Measurements from ENCODE around the gene GJB2.
A peak's percentile ranks its signal among the peaks of the same experiment; 100 is the strongest.
"Not testable (repeated sequence)": the region's sequence is repeated elsewhere in the genome, so short reads cannot be mapped to it uniquely, and the experiment has no call there.

GJB2 gene

GRCh38 chr13:20170921-20171320 lies 21.8 kb downstream of the GJB2 start:
- Mint-ChIP-seq H3K4me1 (ENCODE audit: low read depth) (peaks cover 10% of the 10 kb centered on the region), H3K27me3 (ENCODE audit: low read depth) (peaks cover 65% of the 10 kb centered on the region), H3K4me3 (no peak overlapping the region), H3K9me3 (no peaks in the 10 kb centered on the region), H3K27ac (no peak overlapping the region), H3K36me3 (ENCODE audit: low read depth) (no peaks in the 10 kb centered on the region)
- DNase-seq (ENCODE audit: low spot score) = no peak

GRCh38 chr13:20168396-20168795 lies 24.3 kb downstream of the GJB2 start:
- peaks cover 2% of the 10 kb centered on the region for H3K4me1 Mint-ChIP-seq (ENCODE audit: low read depth)
- H3K27me3 Mint-ChIP-seq (ENCODE audit: low read depth) = peaks cover 50% of the 10 kb centered on the region
- DNase-seq (ENCODE audit: low spot score) = no peak
- H3K9me3 Mint-ChIP-seq = no peaks in the 10 kb centered on the region
- no peak overlapping the region for H3K4me3 Mint-ChIP-seq
- no peaks in the 10 kb centered on the region for H3K36me3 Mint-ChIP-seq (ENCODE audit: low read depth)
- H3K27ac Mint-ChIP-seq = no peak overlapping the region

- H3K4me3 Mint-ChIP-seq = no peak overlapping the region
- no peaks in the 10 kb centered on the region for H3K9me3 Mint-ChIP-seq
- peaks cover 57% of the 10 kb centered on the region for H3K27me3 Mint-ChIP-seq (ENCODE audit: low read depth)
- no peak for DNase-seq (ENCODE audit: low spot score)
- H3K27ac Mint-ChIP-seq = no peak overlapping the region
- no peaks in the 10 kb centered on the region for H3K36me3 Mint-ChIP-seq (ENCODE audit: low read depth)
- peaks cover 8% of the 10 kb centered on the region for H3K4me1 Mint-ChIP-seq (ENCODE audit: low read depth)
Observed at GRCh38 chr13:20165417-20166257, 27.1 kb downstream of the GJB2 start.

- H3K27me3 Mint-ChIP-seq (ENCODE audit: low read depth) = peaks cover 59% of the 10 kb centered on the region
- DNase-seq (ENCODE audit: low spot score) = no peak
- H3K9me3 Mint-ChIP-seq = no peaks in the 10 kb centered on the region
- peaks cover 2% of the 10 kb centered on the region for H3K36me3 Mint-ChIP-seq (ENCODE audit: low read depth)
- no peak overlapping the region for H3K27ac Mint-ChIP-seq
- peaks cover 16% of the 10 kb centered on the region for H3K4me1 Mint-ChIP-seq (ENCODE audit: low read depth)
- peak overlapping the region; percentile 78 for H3K4me3 Mint-ChIP-seq
Observed at GRCh38 chr13:20161951-20162300, 30.8 kb downstream of the GJB2 start.

- Mint-ChIP-seq H3K4me3 (peak overlapping the region; percentile 78), H3K27me3 (ENCODE audit: low read depth) (peaks cover 59% of the 10 kb centered on the region), H3K27ac (no peak overlapping the region), H3K36me3 (ENCODE audit: low read depth) (peaks cover 2% of the 10 kb centered on the region), H3K9me3 (no peaks in the 10 kb centered on the region), H3K4me1 (ENCODE audit: low read depth) (peaks cover 16% of the 10 kb centered on the region)
- DNase-seq (ENCODE audit: low spot score) = peak; percentile 63
Observed at GRCh38 chr13:20161275-20161950, 31.3 kb downstream of the GJB2 start.

GRCh38 chr13:20160306-20161274 lies 32.1 kb downstream of the GJB2 start, which contains the start of gene GJA3:
Gene GJA3 (minus strand): TSS chr13:20161052. CDS start chr13:20143288, 17,764 bp downstream.
- peaks cover 2% of the 10 kb centered on the region for H3K36me3 Mint-ChIP-seq (ENCODE audit: low read depth)
- H3K27me3 Mint-ChIP-seq (ENCODE audit: low read depth) = peaks cover 55% of the 10 kb centered on the region
- H3K27ac Mint-ChIP-seq = peak within 1 kb of the TSS; percentile 49
- peak; percentile 53 for DNase-seq (ENCODE audit: low spot score)
- no peaks in the 10 kb centered on the region for H3K9me3 Mint-ChIP-seq
- H3K4me3 Mint-ChIP-seq = peak within 1 kb of the TSS; percentile 90
- H3K4me1 Mint-ChIP-seq (ENCODE audit: low read depth) = peaks cover 16% of the 10 kb centered on the region

GRCh38 chr13:20159646-20160305 lies 33.0 kb downstream of the GJB2 start:
- Mint-ChIP-seq H3K4me1 (ENCODE audit: low read depth) (peaks cover 16% of the 10 kb centered on the region), H3K27me3 (ENCODE audit: low read depth) (peaks cover 57% of the 10 kb centered on the region), H3K36me3 (ENCODE audit: low read depth) (peaks cover 2% of the 10 kb centered on the region), H3K4me3 (peak overlapping the region; percentile 90), H3K9me3 (no peaks in the 10 kb centered on the region), H3K27ac (peak overlapping the region; percentile 49)
- DNase-seq (ENCODE audit: low spot score) = no peak

GRCh38 chr13:20157151-20157796 lies 35.5 kb downstream of the GJB2 start:
- H3K27me3 Mint-ChIP-seq (ENCODE audit: low read depth) = peaks cover 60% of the 10 kb centered on the region
- no peak overlapping the region for H3K4me3 Mint-ChIP-seq
- DNase-seq (ENCODE audit: low spot score) = no peak

GRCh38 chr13:20156702-20157101 lies 36.0 kb downstream of the GJB2 start:
- Mint-ChIP-seq H3K9me3 (no peaks in the 10 kb centered on the region), H3K4me1 (ENCODE audit: low read depth) (peaks cover 11% of the 10 kb centered on the region), H3K4me3 (no peak overlapping the region), H3K27me3 (ENCODE audit: low read depth) (peaks cover 57% of the 10 kb centered on the region), H3K27ac (no peak overlapping the region), H3K36me3 (ENCODE audit: low read depth) (peaks cover 2% of the 10 kb centered on the region)
- no peak for DNase-seq (ENCODE audit: low spot score)

More at GRCh38 chr13:20157151-20157796, 35.5 kb downstream of the GJB2 start:
- H3K36me3 Mint-ChIP-seq (ENCODE audit: low read depth) = peaks cover 2% of the 10 kb centered on the region
- H3K9me3 Mint-ChIP-seq = no peaks in the 10 kb centered on the region
- no peak overlapping the region for H3K27ac Mint-ChIP-seq
- H3K4me1 Mint-ChIP-seq (ENCODE audit: low read depth) = peaks cover 11% of the 10 kb centered on the region

- not testable (repeated sequence) for DNase-seq (ENCODE audit: low spot score); H3K9me3 Mint-ChIP-seq; H3K36me3 Mint-ChIP-seq (ENCODE audit: low read depth); H3K4me1 Mint-ChIP-seq (ENCODE audit: low read depth); H3K27ac Mint-ChIP-seq; H3K4me3 Mint-ChIP-seq
- peaks cover 59% of the 10 kb centered on the region for H3K27me3 Mint-ChIP-seq (ENCODE audit: low read depth)
Observed at GRCh38 chr13:20153290-20153689, 39.4 kb downstream of the GJB2 start.

- no peak for DNase-seq (ENCODE audit: low spot score)
- no peaks in the 10 kb centered on the region for H3K36me3 Mint-ChIP-seq (ENCODE audit: low read depth)
- peaks cover 61% of the 10 kb centered on the region for H3K27me3 Mint-ChIP-seq (ENCODE audit: low read depth)
- no peak overlapping the region for H3K27ac Mint-ChIP-seq
- no peak overlapping the region for H3K4me3 Mint-ChIP-seq
- no peaks in the 10 kb centered on the region for H3K9me3 Mint-ChIP-seq
- H3K4me1 Mint-ChIP-seq (ENCODE audit: low read depth) = no peaks in the 10 kb centered on the region
Observed at GRCh38 chr13:20151612-20152011, 41.1 kb downstream of the GJB2 start.

- Mint-ChIP-seq H3K36me3 (ENCODE audit: low read depth) (no peaks in the 10 kb centered on the region), H3K27me3 (ENCODE audit: low read depth) (peaks cover 57% of the 10 kb centered on the region)
Observed at GRCh38 chr13:20151016-20151415, 41.7 kb downstream of the GJB2 start.

GRCh38 chr13:20150561-20150960 lies 42.2 kb downstream of the GJB2 start:
- peaks cover 56% of the 10 kb centered on the region for H3K27me3 Mint-ChIP-seq (ENCODE audit: low read depth)
- DNase-seq (ENCODE audit: low spot score) = no peak
- H3K4me1 Mint-ChIP-seq (ENCODE audit: low read depth) = no peaks in the 10 kb centered on the region
- H3K27ac Mint-ChIP-seq = no peak overlapping the region
- H3K9me3 Mint-ChIP-seq = no peaks in the 10 kb centered on the region
- no peaks in the 10 kb centered on the region for H3K36me3 Mint-ChIP-seq (ENCODE audit: low read depth)
- H3K4me3 Mint-ChIP-seq = no peak overlapping the region

More at GRCh38 chr13:20151016-20151415, 41.7 kb downstream of the GJB2 start:
- H3K4me1 Mint-ChIP-seq (ENCODE audit: low read depth) = no peaks in the 10 kb centered on the region
- no peaks in the 10 kb centered on the region for H3K9me3 Mint-ChIP-seq
- DNase-seq (ENCODE audit: low spot score) = no peak
- no peak overlapping the region for H3K27ac Mint-ChIP-seq
- no peak overlapping the region for H3K4me3 Mint-ChIP-seq
